Measurements from ENCODE around the gene TRIM40.
"Not testable (repeated sequence)": the region's sequence is repeated elsewhere in the genome, so short reads cannot be mapped to it uniquely, and the experiment has no call there.

The TRIM40 gene

DNA sequence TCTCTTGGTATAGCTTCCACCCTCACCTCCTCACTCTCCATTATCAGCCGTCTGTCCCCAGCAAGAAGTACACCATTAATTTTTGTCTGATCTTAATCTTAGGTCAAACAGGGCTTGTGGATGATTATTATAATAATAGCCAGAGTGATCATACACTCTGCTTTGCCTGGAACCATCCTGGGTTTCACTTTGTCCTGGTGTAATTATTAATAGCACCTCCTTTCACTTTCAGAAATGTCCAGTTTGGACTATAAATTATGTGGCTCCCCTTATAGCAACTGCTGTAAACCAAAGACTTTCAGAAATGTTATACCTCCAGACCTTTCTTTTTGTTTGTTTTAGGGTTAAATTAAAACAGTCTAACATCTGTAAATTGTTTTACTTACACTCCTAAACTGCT is 22.1 kb upstream of the TRIM40 start:
- no peak for DNase-seq

DNA sequence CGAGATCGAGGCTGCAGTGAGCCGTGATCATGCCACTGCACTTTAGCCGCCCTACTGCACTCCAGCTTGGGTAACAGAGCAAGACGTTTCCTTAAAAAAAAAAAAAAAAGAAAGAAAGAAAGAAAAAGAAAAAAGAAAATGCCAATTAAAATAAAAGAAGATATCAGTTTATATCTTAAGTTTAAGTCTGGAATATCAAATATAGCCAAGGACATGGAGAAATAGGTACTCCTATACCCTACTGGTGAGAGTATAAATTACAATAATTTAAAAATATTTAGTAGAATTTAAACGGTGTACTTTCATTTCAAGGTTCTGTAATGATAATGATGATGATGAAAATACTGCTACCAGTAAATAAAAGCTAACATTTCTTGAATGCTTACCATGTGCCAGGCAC is 19.2 kb upstream of the TRIM40 start:
- DNase-seq, result no peak

DNA sequence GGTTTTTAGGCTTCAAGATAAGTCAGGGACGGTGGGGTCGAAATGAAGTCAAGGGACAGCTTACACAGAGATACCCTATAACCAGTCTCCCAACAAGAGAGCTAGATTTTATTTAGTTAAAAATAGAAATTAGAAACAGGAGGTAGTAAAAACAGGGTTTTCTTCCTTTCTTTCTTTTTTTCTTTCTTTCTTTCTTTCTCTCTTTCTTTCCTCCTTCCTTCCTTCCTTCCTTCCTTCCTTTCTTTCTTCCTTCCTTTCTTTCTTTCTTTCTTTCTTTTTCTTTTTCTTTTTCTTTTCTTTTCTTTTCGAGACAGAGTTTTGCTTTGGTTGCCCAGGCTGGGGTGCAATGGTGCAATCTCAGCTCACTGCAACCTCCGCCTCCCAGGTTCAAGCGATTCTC is 17.2 kb upstream of the TRIM40 start:
- not testable (repeated sequence) for DNase-seq

DNA sequence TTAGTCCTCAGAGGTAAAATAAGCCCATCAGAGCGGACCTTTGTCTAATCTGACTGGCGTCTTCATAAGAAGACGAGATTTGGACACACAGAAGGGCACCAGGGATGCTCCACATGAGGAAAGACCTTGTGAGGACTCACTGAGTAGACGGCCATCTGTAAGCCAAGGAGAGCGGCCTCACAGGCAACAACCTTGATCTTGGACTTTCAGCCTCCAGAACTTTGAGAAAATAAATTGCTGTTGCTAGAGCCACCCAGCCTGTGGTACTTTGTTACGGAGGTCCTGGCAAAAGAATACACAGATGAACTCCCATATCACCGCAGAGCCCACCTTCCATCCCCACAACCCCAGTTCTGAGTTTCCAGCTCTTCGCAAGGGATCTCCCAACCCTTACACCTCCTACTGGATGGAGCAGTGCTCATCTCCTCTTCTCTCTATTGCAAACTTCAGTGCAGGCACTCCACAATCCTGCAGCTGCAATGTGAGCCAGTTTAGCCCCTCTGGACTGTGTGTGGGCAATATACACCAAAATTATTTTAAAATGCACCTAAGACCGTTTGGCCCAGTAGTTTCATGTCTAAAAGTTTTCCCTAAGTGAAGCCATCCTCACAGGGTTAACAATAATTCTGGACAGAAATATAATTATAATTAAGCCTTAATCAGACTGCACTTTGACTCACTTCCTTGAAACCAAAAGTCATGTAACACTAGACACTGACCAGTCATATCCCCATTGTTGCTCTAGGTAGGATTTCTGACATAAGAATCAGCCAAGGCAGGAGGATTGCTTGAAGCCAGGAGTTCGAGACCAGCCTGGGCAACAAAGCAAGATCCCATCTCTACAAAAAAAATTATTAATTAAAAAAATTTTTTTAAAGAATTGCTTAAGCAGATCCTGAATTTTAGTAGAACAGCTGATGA is 14.2 kb upstream of the TRIM40 start:
- DNase-seq, result no peak

DNA sequence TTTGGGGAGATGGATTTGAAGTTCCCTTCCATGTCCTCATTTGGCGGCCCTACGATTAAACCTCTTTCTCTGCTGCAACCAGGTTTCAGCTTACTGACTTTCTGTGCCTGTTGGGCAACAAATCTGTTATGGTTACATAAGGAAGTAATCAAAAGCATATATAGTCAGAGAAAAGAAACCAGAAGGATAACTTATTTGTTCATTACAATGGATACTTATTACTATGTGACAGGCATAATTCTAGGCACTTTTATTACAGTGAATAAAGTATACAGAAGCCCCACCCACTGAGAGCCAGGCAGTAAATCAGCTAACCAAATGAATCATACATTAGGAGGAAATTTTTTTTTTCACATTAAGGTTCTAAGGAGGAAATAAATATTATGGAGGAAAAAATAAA is 13.4 kb upstream of the TRIM40 start:
- no peak for DNase-seq

DNA sequence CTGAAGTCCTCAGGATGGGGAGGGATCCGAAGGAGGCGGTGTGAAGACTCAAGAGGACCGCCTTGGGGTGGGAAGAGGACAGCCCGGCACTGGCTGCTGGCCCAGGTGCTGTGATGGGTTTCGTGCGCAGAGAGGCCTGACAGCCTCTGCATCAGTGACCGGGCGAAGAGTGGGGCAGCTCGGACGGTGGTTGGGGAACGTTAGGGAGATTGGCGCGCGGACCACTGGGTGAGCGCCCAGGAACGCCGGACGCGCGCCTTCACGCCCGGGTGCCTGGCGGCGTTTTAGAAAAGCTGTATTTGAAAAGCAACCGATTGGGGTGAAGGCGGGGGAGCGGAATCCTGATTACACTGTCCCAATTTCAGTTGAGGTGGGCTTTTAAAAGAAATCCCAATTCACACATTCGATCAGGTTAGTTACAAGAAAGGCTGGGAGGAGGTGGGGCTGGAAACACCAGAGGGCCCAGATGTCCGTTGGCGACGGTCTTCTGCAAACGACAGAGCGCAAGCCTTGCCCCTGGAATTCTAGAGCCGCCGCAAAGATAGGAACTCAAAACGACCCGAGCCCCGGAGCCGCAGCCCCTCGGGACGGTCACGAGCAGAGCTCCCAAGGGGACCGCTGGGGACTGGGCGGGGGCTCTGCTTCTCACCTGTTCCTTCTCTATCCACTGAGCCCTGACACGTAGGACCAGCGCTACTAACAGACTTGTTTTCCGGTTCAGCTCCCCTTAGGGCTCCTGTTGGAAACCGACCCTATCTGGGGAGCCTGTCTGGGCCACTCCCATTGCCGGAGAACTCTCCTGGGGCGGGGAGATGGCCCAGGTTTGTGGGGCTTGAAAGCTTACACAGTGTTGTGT is 8.5 kb upstream of the TRIM40 start:
- no peak for DNase-seq

DNA sequence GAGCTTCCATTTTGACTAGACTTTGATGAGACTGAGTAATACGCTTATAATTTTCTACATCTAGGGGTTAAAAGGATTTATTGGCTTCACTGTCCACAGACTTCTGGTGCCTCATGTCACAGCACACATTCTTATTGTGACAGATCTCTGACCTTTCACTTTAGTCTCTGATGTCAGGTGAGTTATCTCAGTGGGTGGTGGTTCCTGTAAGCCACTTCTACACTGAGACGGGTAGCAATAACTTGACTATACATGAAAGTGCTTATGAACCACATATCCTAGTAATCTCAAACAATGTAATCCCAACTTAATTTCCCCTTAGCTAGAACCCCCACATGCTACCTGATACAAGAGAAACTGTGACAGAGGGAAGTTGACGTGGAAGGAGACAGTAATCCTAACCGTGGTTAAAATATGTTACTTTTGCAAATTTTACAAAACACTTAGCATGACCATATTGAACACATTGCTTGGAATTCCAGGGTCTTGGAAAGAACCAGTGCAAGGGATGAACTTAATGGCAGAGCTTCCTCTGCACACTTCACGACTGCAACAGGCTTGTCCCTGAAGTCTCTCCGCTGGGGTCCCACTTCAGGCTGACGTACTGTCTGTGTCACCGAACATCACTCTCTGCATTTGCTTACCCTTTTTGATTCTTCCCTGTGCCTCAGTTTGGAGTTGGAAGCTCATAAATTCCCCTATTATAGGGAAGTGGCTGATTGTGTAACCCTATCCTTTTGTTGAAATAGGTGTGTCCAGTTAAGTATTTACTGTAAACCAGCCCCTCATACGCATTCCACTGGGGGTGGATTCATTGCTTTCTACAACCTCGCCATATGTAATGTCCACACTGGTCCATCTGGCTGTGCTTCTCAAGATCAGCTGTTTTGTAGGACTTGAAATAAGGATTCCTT is 6.4 kb upstream of the TRIM40 start:
- no peak for DNase-seq

DNA sequence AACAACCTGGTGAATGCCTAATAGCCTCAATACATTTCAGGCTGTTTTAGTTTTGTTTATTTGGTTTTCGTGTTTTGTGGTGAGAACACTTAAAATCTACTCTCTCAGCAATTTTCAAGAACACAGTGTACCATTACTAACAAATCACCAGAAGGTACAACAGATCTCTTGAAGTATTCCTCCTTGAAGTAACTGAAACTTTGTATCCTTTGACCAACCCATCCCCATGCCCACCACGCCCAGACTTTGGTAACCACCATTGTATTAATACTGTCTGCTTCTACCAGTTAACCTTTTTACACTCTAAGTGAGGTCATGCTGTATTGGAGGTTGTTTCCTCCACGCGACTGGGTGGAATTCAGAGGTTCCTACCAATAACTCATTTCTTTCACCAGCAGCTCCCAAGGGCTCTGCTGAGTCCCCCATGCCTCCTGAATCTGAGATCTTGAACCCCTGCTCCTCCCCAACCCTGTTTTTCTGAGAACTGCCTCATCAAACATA is 5.7 kb upstream of the TRIM40 start:
- DNase-seq, result no peak

DNA sequence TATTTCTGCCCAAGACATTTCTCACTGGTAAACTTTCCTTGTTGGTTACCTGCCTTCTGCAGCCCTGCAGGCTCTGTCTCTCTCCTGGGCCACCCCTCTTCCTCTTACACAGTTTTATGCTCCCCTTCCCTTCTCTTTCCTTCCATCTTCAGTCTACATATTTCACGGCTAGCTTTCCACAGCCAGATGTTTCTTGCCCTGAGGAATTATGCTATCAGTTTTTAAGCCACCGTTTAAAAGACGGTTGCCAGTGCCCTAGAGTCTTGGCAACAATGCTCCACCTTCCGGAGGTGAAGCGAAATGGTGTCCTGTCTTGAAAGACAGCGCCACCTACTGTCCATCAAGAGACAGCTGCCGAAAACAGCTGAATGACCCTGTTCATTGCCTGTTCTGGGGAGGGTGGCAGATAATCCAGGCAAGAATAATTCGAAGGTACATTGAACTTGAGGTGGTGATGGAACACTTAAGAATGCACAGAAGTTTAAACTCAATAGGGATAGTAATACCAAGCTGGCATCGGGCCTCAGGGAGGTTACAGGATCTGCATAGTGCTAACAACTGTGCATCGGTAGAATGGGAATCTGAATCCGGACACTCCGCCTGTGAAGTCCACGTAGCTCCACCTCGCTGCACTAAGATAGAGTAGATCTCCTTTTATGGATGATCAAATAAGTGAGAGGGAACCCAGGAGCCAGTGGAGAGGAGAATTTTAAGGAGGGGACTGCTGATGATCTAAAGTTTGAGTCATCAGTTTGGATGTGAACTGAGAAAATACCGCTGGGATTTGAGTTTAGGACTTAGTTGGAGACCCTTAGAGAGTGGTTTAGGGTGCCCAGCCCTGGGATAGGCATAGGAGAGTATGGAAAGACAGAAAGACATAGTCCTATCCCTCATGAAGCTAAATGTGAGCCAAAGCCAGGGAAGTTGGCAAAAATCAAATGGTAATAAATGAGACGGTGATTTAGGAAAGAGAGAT is 4.8 kb upstream of the TRIM40 start:
- peak; percentile 39 for DNase-seq

DNA sequence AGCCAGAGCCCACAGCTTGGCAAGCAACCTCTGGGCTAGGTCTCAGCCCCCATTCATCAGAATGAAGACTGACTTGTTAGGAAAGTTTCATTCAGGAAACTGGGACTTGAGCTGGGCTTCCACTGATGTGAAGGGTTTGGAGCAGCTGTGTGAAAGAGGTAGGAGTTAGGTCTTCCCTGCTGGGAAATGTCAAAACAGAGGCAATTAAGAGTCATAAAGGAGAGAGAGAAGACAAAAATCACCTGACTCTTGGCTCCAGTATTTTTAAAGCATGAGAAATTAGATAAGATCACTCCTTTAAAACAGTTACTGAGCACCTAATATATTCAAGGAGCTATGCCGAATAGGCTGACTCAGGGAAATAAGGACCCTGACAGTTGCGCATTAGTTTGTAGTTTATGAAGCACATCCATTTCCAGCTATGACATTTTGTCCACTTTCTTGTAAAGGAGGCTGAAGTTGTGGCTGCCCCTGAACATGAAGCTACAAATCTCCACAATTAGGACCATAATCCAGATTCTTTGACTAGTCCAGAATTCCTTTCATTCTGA is 3.9 kb upstream of the TRIM40 start:
- DNase-seq, result no peak

DNA sequence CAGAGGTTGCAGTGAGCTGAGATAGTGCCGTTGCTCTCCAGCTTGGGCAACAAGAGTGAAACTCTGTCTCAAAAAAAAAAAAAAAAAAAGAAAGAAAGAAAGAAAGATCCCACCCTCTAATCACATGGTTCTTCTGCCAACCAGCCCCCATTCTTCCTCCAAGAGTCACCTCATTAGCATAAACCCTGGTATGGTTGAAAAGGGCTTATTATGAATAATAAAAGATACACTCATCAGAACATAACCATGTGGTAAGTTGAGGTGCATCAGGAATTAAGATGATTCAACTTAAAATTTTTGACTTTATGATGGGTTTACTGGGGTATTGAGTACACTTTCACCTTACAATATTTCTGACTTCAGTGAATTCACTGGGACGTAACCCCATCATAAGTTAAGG is 793 bp upstream of the TRIM40 start:
- DNase-seq, result no peak

DNA sequence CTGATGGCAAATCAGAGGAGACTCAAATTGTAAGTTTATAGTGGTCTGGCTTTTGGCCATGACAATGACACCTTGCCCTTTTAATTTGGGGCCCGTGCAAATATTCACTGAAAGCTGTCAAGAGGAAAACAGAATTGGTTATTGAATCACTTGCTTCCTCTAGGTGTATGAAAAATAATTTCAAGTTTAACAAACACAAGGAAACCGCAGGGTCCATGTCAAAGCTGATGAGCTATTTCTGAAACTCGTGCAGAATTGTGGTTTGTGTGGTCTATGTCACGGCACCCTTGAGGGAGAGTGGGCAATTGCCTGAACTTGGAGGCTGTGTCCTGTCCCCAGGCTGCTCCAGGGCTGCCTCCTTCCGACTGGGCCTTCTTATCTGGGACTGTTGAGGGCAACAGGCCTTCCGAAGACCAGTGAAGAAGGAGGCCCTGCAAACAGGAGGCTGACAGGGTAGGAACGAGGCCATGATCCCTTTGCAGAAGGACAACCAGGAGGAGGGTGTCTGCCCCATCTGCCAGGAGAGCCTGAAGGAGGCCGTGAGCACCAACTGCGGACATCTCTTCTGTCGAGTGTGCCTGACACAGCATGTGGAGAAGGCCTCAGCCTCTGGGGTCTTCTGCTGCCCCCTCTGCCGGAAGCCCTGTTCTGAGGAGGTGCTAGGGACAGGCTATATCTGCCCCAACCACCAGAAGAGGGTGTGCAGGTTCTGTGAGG is 788 bp downstream of the TRIM40 start:
- no peak for DNase-seq

DNA sequence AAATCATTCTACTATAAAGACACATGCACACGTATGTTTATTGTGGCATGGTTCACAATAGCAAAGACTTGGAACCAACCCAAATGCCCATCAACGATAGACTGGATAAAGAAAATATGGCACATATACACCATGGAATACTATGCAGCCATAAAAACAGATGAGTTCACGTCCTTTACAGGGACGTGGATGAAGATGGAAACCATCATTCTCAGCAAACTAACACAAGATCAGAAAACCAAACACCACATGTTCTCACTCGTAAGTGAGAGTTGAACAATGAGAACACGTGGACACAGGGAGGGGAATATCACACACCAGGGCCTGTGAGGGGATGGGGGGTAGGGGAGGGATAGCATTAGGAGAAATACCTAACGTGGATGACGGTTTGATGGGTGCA is 4.3 kb downstream of the TRIM40 start:
- DNase-seq, result not testable (repeated sequence)

DNA sequence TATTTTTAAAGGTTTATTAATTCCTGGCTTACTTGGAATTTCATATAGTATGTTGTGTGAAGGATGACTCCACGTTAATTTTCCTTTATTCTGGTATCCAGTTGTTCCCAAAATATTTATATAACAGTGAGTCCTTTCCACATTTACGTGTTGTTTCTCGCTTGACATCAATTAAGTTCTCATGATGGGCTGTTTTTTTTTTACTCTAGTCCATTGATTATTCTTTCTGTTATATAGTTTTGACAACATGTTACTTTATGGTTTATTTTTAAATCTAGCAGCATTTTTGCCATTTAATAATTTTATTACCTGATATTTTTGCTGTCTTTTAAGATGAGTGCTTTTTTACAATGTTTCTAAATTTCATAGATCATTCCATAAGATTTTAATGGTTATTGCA is 6.7 kb downstream of the TRIM40 start:
- DNase-seq, result no peak

DNA sequence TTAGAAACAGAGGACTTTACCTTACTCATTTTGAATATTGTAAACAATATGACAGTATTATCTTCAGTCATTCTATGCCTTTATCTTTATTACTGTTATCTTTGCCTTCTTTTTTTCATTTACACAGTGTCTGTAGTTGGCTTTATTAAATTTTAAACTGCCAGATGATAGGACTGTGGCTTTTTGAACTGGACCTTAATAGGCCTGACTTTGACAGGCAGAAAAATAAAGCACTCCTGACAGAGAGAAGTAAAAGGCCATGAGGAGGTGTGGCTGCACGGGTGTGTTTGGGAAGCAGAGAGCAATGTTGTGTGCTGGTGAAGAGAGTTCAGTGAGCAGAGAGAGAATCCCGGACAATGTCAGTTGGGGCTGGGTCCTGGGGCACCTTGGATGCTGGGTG is 7.8 kb downstream of the TRIM40 start:
- no peak for DNase-seq

DNA sequence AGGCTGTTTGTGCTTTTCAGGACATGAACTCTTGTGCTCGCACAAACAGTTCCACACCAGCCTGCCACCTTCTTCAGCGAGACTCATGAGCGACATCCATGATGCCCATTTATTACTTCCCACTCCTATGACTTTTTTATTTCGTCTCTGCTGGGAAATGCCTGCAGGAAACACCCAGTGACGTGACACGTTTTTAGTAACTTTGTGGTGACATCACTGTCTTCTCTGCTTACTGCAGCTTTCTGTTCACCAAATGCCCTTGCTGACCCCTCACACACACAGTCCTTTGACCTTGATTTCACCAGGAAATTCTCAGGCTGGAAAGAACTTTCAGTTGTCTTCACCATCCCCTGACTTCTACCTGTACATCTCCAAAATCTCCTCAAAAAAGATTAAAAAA is 8.9 kb downstream of the TRIM40 start:
- DNase-seq, result no peak

DNA sequence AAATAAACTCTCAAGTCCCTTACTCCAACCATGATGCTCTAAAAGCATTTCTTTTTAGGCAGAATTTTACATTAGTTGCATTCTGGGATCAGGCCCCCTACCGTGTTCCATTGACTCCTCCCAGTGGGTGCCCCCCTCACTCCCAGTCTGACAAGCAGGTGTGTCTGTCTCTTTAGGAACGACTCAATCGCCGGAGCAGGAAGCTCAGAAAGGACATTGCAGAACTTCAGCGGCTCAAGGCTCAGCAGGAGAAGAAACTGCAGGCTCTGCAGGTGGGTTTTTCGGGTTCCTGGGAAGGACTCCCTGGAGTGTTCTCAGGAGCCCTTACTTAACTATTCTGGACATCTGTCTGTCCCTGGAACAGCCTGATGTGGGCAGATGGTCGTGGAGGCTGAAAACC is 9.9 kb downstream of the TRIM40 start:
- no peak for DNase-seq

DNA sequence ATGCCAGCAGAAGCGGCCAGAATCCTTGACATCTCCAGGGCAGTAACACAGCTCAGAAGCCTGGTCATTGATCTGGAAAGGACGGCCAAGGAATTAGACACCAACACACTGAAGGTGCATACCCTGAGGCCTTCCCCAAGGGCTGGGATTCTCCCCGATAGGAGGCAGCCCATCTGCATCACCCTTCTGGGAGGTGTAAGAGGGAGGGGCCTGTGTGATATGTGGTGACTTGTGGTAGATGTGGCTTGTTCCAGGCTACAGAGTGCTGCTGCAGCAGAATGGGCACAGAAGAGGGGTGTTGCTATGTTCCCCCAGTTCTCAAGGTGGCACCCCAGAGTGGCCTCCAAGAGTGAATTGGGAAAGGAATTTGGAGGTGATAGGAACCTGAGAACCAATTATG is 11.2 kb downstream of the TRIM40 start:
- DNase-seq, result no peak

DNA sequence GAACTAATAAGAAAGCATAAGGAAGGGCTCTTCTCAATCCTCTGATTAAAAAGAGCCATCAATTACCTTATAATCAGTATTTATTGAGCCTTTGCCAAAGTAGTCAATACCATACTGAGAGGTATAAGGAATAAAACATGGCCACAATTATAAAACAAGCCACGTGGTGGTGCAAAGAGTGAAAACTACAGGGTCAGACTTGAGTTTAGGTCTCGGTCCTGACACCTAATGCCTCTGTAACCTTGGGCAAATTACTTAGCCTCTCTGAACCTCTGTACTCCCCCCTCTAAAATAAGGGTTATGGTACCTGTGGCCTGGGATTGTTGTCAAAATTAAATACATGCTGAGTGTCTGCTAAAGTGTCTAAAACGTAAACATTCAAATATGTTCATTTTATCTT is 13.3 kb downstream of the TRIM40 start:
- no peak for DNase-seq

DNA sequence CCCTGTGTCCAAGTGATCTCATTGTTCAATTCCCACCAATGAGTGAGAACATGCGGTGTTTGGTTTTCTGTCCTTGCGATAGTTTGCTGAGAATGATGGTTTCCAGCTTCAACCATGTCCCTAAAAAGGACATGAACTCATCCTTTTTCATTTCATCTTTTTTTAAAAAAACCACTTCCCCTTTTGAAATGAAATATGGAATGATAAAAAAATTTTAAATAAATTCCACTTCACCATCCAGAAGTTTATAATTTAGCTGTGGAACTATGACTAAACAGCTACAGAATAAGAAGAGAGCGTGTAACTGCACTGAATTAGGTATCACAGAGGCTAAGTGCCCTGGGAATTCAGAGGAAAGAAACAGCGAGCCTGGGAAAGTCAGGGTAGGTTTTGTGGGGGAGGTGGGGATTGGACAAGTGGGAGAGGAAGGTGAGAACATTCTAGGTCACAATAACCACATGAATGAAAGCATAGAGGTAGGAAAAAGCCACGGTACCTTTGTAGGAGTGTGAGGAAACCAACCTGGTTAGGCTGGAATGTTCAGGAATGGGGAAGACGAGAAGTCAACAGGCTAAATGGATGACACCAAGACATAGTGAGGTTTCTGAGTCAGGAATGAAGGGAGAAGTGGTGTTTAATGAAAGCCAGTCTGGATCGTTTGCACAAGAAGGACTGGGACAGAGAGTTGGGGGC is 14.1 kb downstream of the TRIM40 start:
- no peak for DNase-seq

Measured in T-helper 9 cell (primary cell).